ENCODE data around the gene HOXC5.

Gene HOXC5

DNA sequence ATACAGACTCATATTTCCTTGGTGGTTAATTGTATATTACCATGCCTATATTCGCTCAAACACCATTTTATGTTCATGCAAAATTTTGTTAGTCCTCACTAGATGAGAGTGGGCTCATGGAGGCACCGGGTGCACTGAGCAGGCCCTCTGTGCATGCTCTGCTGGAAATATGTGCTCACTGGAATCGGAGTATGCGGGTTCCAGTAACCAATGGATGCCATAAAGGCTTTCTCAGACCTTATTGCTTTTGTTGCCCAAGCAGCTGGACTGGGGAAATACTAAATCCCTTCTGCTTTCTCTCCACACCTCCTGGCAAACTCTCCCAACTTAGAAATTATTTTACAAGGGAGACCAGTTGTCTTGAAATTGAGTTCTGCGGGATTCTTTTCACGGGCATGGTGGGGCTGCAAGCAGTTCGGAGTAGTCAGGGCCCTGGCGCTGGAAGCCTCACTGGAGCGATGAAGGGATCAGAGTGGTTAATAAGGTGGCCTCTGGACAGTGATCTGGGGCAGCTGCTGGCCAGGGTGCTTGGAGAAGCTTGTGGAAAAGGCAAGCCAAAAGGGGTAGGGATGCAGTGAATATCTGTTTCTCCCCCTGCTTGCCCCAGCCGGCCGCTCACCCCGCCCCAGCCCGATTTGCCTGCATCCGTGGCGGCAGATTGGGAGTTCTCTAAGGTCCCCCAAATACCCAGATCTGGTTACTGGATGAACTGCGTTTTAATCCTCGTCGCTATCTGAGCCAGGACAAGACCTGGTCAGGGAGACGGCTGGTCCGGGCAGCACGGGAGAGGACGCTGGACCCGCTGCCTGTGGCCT lies 12.1 kb upstream of the HOXC5 start:
- no peak for DNase-seq (ENCODE audit: low read depth)
- in situ Hi-C loops (cut with HindIII; ENCODE audit: low sequenced_read_pairs), result no loop called here
- H3K4me3 ChIP-seq (ENCODE audit: low read depth, low read length), result no peak overlapping the region
- TF ChIP-seq, protein P1, sequence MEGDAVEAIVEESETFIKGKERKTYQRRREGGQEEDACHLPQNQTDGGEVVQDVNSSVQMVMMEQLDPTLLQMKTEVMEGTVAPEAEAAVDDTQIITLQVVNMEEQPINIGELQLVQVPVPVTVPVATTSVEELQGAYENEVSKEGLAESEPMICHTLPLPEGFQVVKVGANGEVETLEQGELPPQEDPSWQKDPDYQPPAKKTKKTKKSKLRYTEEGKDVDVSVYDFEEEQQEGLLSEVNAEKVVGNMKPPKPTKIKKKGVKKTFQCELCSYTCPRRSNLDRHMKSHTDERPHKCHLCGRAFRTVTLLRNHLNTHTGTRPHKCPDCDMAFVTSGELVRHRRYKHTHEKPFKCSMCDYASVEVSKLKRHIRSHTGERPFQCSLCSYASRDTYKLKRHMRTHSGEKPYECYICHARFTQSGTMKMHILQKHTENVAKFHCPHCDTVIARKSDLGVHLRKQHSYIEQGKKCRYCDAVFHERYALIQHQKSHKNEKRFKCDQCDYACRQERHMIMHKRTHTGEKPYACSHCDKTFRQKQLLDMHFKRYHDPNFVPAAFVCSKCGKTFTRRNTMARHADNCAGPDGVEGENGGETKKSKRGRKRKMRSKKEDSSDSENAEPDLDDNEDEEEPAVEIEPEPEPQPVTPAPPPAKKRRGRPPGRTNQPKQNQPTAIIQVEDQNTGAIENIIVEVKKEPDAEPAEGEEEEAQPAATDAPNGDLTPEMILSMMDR (IDR thresholded peaks at IDR 0.05; ENCODE audit: low read depth, low read length, missing control alignments), result no peak

DNA sequence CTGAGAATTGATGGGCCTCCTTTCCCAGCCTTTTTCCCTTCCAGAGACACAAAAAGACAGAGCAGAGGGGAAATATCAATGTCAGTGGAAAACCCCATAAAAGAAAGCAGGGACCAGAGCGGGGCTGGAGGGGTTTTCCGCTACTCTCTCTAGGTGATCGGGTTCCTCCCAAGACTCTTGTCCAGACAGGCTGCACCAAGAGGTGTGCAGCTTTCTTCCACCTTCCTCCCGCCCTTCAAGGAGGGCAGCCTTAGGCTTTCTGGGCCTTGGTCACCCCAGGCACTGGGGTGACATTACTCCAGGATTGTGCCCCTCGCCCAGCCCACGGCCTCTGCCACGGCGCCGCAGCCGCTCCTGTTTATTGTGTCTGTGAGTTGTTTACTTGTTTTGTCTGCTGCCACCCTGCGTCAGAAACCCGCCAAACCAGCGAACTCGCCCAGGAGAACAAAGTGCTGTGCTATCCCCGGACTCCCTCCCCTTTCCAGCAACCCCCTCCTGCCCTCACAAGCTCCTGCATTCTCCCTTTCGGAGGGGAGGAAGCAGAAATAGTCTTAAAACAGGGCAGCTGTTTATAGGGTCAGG lies 11.3 kb upstream of the HOXC5 start:
- TF ChIP-seq, protein P1 (IDR thresholded peaks at IDR 0.05; ENCODE audit: low read depth, low read length, missing control alignments), result no peak

DNA sequence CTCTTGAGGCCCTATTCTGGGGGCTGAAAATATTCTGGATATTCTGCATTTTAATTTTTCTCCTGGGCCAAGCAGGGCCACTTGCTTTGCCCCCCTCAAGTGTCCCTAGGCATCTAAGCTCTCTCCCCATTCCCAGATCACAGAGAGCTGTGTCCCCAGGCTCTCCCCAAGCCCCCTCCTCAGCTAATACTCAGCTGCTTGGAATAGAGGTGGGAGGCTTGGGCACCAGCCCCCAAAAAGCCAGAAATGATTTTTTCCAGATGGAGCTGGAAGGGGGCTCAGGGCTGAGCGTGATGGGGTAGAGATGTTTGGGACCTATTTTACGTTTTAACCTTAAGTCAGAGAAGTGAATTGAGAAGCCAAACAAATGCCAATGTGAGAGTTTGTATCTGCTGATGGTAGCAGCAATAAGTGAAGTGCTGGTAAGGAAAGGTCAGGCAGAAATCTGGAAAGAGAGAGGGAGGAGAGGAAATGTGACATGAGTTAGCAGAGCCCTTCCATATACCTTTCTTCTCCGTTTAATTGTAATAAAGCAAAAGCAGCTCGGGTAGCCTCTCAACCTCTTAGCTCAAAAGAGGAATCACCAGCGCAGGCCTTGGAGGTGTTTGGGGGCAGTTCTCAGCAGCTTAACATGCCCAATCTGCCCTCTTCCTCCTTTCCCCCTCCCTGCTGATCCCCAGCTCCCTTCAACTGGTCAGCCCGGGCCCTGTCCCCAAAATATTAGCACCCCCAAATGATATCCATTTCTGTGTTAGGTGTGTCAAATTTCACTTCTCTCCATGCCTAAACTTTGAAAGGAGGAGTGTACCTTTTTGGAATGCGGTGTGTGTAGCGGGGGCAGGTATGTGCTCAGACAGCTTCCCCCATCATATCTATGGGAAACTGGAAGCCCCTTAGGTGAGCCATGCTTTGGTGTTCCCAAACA lies 9.6 kb upstream of the HOXC5 start:
- in situ Hi-C loops (cut with HindIII; ENCODE audit: low sequenced_read_pairs), result no loop called here
- no peak overlapping the region for H3K4me3 ChIP-seq (ENCODE audit: low read depth, low read length)
- TF ChIP-seq, protein P1 (IDR thresholded peaks at IDR 0.05; ENCODE audit: low read depth, low read length, missing control alignments), result no peak
- no peak for DNase-seq (ENCODE audit: low read depth)

More for the DNA sequence above, 11.3 kb upstream of the HOXC5 start:
- no peak overlapping the region for H3K4me3 ChIP-seq (ENCODE audit: low read depth, low read length)
- in situ Hi-C loops (cut with HindIII; ENCODE audit: low sequenced_read_pairs), result no loop called here
- DNase-seq (ENCODE audit: low read depth), result no peak

DNA sequence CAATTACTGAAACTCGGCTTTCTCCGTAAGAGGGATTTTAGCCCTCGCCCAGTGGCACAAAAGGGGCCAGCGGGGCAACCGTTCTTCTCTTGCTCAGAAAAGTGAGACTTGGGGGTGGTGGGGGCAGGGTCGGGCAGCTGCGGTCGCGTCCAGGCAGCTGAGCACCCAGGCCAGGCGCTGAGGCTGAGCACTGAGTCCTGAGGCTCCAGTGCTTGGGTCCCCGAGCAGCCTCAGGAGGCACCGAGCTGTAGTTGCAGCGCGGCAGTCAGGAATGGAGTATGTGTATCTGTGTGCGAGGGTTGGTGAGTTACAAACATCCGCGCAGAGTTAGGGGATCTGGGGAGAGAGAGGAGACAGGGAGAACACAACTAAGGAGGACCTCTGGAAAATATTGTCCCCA lies 8.7 kb upstream of the HOXC5 start:
- TF ChIP-seq, protein P1 (IDR thresholded peaks at IDR 0.05; ENCODE audit: low read depth, low read length, missing control alignments), result no peak
- DNase-seq (ENCODE audit: low read depth), result no peak
- in situ Hi-C loops (cut with HindIII; ENCODE audit: low sequenced_read_pairs), result no loop called here
- H3K4me3 ChIP-seq (ENCODE audit: low read depth, low read length), result no peak overlapping the region

DNA sequence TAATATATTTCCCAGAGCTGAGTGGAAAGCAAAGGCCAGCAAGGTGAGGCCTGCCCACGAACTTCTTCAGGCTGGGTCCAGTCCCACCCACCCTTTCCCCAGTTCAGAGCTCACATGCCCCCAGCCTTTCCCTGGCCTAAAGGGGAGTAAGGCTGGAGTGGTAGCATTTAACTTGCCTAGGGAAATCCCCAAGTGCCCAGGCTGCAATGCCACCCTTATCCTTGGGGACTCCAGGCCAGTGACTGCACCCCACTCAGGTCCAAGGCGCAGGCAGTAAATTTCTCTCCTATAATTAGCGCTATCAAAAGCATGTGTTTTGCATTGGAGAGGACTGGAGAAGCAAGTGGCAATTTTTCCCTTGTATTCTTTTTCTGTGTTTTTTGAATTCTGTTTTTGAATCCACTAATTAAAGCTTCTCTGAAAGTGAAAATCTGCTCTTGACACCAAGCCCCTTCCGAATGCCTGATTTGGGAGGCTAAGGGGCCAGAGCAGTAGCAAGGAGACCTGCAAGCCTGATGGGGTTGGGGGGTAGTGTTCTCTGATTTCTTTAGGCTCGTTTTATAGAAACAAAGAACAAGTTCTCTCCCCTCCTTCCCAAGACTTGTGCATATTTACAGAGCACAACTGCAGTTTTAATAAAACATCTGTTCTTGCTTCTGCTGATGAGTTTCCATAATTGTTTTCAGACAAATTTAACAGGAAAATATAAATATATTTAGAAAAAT lies 8.1 kb upstream of the HOXC5 start:
- TF ChIP-seq, protein P1 (IDR thresholded peaks at IDR 0.05; ENCODE audit: low read depth, low read length, missing control alignments), result no peak
- in situ Hi-C loops (cut with HindIII; ENCODE audit: low sequenced_read_pairs), result no loop called here
- H3K4me3 ChIP-seq (ENCODE audit: low read depth, low read length), result no peak overlapping the region
- DNase-seq (ENCODE audit: low read depth), result no peak
